HG03342 (cell line): ENCODE measurements around the gene FCAMR.

Experiments
- ATAC-seq: cut with Tn5 transposase; IDR thresholded peaks from one replicate; pipeline ENCODE4 v1.9.1; 2021; ENCODE audit warnings: mild to moderate bottlenecking, moderate library complexity; ENCODE audit not compliant: unreplicated experiment

Gene FCAMR

GRCh38 chr1:206970446-206970845, at the start of gene FCAMR:
FCAMR (minus strand) TSS chr1:206970460; CDS start chr1:206970125, 335 bp downstream.
- ATAC-seq = no peak

- ATAC-seq = no peak
These were observed 49.4 kb upstream of the FCAMR start for GRCh38 chr1:207019661-207020060.

DNA sequence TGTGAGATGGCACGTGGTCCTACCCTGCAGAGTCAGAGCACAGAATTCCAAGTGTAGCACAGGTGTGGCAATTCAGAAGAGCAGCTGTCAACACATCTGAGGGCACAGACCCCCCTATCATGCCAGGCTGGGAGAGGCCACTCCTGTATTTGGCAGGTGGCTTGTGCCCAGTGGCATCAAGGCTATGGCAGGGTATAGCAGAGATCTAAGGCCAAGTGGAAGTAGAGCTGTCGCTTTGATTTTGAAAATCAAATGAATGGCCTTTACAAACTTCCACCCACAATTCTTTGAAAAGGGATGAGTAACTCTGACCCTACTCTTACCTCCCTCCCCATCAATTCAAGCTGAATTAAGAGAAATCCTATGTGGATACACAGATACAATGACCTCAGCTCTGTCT, 48.9 kb upstream of the FCAMR start:
- ATAC-seq = no peak

- no peak for ATAC-seq
These were observed 48.4 kb upstream of the FCAMR start for GRCh38 chr1:207018707-207019106.

DNA sequence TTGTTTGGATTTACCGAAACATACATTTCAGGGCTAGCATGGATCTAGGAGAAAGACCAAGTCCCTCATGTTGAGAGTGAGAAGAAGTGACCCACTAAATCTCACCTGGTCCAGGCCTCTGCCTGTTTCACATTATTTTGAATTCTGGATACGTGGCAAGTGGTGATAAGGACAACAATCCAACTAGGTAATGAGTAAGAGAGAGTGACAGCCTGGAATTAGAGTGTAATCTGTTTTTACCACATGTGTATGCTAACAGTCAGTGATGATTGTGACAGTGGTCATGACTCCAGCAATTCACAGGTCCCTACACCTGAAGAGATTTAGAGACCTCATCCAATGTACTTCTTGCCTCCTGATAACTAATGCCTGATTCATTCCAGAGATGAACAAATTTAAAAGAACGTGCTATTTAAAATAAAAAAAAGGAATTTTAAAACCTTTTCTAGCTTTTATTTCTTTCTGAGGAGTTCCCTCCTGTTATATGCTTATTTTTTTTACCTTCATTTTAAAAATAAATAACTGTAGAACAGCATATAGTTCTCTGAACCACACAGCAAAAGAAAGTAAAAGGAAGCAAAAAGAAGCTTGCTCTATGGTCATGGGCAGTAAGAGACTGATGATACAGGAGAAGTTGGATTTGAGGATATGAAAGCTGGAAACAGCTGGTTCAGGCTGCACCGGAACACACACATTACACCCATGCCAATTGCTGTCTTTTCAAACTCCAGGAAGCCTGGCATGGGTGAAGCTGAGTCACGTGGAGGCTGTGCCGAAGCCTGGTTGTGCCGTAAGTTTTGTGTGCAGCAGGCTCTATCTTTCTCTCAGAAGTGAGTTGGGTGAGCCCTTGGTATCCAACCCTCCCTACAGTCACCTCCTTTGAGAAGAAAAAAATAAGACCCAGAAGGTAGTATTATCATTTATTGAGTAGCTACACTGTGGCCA, 47.6 kb upstream of the FCAMR start:
- no peak for ATAC-seq

DNA sequence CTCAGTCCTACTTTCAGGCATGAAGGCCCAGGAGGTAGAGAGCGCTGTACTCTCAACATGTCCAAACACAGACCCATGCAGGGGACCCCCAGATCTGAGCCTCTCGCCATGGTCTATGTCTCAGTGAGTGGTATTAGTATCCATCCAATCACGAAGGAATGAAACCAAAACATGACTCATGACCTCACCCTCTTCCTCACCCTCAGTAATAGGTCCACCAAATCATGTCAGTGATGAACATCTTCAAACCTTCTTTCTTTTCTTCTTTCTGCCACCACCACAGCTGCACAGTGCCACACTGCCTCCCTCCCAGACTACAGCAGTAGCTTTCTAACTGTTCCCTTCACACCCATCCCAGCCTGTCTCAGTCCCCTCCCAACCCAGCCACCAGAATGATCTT, 45.5 kb upstream of the FCAMR start:
- no peak for ATAC-seq

DNA sequence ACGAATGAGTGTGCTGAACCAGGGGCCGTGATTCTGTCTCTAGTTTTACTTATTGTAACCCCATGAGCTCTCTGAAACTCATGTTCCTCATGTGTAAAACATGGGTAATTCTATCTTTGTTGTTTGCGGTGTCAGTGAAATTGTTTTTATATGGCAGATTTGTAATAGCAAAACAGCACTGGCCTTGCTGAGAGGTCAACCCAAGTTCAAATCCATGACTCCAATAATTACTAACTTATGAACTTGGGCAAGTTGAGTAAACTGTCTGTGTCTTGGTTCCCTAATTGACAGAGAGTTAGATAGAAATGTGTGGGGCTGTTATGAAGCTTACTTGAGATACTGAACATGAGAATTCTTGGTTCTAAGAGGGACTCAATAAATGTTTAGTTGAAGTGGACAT, 44.5 kb upstream of the FCAMR start:
- ATAC-seq = no peak

DNA sequence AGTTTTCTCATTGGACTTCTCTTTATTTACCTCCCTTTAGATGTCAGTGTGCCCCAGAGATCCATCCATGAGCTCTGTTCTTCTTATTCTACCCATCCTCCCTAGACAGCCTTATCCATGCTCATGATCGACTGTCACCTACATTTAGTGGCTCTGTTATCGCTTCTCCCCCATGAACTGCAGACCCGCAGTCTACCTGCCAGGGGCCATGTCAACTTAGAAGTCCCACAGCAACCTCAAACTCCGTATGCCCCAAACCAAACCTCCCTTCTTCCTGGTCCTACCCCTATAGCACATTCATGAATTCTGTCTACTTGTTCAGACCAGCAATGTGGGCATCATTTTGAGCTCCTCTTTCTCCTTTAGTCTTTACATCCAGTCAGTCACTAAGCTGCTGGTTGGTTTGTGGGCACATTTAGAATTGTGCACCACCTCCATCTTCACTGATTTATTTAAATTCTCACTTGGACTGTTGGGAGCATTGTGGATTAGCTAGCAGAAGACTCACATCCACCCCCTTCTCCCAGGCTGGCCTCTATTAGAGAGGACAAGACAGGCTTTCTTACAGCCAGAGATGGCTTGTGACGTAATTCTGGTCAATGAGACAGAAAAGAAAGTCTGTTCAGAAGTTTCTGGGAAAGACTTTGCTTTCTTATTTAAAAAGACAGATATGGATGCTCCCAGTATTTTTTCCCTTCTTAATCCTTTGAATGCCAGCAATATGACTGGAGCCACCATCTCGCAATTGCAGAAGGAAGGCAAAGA, 43.2 kb upstream of the FCAMR start:
- ATAC-seq = no peak

DNA sequence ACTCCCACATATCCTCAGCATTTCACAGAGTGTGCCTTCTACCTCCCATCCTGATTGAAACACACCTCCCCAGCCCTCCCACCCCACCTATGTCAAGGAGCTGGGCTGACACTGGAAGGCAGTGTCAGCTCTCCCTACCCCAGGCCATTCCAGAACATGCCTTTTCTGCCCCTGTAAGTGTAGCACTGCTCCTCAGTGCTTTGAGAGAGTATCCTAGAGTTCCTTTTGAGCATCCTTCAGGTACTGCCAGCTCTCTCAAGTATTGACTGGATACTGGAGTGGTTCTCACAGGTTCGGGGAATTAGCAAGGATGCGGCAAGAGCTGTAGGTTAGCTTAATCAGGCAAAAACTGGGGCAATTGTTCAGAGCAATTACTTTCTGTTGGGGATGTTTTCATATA, 40.5 kb upstream of the FCAMR start:
- ATAC-seq = no peak

- no peak for ATAC-seq
These were observed 39.7 kb upstream of the FCAMR start for GRCh38 chr1:207009945-207010344.

DNA sequence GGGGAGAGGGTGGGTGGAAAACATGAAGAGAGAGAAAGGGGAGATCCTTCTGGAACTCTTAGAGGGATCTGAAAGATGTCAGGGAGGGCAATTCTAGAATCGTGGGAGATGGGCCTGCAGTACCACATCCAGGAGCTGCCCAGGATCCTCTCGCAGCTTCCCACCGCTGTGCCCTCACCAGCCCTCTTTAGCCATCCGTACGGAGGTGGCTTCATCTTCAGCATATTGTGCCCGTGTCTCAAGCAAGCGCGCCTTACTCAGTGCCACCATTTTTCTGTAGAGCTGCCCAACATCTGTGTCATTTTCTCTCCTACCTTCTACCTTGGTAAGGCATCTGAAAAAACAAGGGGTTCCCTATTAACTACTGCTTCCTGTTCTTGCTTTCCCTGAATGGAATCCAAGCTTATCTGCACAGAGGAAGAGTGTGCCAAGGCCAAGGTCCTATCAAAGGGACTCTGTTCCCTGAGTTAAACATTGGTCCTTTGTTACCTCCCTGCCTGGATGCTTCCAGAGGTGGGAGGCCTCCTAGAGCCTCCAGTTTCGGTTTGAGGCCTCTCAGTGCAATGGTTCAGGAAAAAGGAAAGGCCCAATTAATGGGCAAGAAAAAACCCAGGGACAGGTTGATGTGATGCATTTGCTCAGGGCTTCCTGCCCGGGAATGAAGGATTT, 39.1 kb upstream of the FCAMR start:
- no peak for ATAC-seq

DNA sequence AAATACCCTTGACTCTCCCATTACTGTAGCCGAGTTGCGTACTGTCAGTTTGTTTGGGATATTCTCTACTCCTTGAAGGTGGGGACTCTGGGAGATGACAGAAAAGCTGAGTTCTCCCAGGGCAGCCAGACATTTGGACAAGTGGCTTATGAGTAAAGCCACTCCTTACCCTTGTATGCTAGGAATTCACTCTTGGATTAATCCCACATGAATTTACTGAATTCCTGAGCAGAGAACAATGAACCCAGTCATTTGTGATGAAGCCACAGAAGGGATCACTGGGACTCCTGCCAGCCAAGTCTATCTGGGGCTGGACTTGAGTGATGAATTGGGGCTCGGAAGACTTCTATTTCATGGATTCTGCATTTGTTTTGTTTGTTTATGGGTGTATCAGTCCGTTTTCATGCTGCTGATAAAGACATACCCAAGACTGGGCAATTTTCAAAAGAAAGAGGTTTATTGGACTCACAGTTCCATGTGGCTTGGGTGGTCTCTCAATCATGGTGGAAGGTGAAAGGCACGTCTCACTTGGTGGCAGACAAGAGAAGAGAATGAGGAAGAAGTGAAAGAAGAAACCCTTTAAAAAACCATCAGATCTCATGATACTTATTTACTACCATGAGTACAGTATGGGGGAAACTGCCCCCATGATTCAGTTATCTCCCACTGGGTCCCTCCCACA, 37.2 kb upstream of the FCAMR start:
- ATAC-seq = no peak

DNA sequence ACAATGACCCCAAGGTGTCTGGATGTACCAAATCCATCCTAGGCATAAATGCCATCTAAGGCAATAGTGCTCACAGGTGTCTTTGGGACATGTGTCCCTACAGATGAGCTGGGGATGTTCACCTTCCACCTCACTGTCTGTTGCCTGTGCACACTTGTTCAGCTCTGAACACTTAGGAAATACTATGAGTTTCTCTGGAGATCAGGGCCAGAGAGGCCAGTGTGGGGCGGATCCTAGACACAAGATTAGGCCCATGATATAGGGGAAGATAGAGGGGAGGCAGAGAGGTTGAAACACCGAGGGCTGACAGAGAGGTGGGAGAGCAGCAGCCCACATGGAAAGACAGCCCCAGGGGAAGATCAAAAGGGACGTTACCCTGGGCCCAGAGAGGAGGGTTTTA, 36.7 kb upstream of the FCAMR start:
- ATAC-seq = no peak

GRCh38 chr1:207006083-207006482, 35.8 kb upstream of the FCAMR start:
- ATAC-seq = no peak

GRCh38 chr1:207004931-207005830, 34.9 kb upstream of the FCAMR start:
- no peak for ATAC-seq

DNA sequence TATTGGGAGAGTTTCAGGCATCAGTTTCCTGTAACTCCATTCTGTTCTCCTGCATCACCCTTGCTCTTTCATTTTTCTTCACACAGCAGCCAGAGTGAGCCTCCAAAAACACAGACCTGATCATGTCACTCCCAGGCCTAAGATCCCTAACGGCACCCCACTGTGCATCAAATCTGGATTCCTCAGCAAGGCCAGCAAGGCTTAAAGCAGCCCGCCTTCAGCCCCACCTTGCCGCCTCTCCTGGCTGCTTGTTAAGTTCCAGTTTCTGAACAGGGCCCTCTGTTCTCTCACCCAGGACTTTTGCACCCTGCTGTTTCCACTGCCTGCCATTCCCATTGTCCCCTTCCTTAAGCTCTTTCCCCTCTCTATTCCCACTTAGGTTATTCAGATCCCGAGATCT, 33.0 kb upstream of the FCAMR start:
- ATAC-seq = no peak

DNA sequence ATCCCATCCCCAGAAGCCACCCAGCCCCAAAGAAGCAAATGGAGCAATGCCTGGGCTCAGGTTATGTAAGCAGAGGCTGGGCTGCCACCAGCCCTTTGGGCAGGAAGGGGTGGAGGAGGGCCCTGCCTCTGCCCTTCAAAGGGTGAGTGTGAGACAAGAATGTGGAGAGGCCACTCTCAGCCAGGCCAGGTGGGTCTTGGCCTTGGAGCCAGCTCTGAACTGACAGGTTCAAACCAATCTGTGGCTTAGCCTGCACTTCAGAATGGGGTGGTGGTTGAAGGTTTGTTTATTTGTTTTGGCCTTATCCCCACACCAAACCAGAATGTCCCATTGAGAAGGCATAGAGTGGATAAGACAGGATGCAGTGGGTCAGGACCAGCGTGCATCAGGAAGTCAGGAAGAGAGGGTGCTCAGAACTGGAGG, 32.5 kb upstream of the FCAMR start:
- no peak for ATAC-seq

DNA sequence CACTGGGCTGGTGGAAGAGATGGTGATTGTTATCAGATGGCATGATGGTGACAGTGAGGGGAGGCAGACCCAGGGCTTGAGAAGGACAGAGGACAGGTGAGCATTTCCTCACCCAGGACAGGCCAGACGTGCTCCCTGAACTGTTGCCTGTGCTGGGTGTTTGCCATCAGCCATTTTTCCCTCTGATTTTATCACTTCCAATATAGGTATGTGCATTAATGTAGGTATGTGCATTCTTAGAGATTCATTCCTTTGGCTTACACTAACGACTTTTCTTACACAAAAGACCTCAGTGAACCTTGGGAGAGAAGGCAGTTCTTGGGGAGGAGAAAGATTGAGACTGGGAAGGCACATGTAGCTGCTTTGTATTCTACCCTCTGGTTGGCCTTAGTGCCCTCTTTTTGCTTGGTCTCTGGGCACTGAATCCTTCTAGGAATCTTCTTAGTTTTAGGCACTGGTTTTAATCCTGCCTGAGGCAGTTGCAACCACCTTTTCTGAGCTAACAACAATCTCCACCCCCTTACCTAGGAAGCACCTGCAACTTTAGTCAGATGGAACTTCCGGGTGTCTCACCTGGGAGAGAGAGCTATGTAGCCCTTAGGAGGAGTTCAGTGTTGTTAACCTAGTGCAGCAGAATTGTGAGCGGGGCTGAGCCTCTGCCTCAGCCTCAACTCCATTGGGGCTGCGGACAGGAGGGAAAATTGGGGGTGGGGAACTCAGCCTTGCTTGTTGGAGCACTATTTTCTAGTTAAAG, 31.4 kb upstream of the FCAMR start:
- no peak for ATAC-seq

GRCh38 chr1:207000651-207001291, 30.5 kb upstream of the FCAMR start:
- no peak for ATAC-seq
